ENCODE measurements around the gene CELSR1.
A peak's percentile ranks its signal among the peaks of the same experiment; 100 is the strongest.

The CELSR1 gene

DNA sequence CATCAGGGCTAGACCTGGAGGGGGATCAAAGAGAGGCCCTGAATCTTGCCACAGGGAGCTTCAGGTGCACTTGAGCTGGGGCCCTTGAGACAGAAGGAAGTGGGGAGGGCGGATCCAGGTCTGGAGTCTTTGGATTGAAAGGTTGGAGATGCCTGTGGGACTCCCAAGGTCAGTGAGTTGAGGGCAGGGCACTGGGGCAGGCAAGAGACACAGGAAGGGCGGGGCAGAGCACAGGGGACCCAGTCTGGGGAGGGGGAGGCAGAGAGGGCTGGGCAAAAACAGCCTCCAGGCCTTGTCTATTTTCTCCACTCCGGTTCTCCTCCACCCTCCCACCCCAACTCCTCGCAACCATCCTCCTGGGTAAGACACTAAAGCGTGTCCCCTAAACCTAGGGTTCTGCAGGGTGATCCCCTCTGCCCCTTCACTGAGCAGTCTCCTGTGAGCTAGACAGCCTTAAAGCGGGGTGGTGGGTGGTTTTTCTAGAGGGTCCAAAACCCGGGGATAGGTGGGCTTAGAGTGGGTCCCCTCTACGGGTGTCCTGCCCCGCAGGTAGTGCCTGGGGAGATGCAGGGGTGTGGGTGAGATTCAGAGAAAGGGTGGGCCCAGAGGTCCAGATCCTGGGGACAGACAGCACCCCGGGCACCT, 38.6 kb upstream of the CELSR1 start:
- DNase-seq, result peak; percentile 37

DNA sequence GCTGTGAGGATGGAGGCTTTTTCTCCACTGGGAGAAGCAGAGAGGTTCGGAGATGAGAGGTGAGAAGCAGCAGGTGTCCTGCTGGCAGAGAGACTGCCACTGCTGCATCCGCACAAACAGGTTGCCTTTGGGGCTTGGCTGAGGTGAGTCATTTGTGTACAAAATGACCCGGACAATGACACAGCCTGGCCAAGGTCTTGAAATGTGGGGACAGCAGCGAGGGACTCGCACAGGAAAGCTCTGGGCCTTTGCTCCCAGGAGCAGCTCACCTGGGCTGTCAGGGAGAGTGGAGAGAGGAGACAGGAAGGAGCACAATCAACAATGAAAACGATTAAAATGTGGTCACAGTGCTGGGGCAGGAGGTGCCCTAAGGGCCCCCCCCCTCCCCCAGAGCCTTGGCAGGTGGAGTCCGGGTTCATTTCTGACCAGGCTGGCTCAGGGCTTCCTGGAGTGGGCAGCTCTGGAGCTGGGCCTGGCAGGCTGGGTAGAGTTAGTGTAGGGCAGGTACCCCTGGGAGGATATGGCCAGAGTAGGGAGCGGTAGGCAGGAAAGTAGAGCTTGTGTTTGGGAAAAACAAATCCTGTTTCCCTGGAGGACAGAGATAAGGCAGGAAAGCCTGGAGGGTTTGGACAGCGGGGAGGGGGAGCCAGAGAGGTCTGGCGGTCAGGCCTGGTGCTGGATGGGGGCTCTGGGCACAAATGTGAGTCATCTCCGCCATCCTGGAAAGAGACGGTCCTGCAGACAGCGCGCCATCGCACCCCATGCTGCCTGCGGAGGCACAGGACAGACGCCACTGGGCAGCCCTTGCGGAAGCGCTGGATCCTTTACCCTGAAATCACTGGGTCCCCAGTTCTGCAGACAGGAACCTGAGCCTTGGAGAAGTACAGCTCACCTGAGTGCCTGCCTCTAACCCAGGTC, 37.8 kb upstream of the CELSR1 start:
- peak; percentile 48 for DNase-seq

DNA sequence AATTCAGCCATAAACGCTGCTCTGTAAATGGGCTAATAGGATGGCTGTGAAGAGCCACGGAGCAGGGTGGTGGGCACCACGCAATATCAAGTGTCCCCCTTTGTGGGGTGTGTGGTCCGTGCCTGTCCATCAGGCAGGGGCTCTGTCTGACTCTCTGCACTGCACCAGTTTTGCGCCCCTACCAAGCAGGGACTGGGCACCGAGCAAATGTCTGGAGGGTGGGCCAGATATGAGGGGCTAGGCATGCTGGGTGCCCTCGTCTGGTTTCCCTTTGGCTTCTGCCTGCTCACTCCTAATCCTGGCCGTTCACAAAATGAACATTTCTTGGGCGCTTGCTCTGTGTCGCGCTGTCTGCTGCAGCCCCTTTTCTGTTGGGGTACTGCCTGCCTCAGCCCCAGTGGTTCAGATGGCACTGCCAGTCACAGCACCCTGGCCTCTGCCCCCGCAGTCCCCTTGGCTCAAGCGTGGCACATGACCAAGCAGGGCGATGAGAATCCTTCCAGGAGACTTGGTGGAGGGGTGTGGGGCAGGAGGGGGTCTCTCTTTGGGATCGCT, 37.1 kb upstream of the CELSR1 start:
- no peak for DNase-seq

DNA sequence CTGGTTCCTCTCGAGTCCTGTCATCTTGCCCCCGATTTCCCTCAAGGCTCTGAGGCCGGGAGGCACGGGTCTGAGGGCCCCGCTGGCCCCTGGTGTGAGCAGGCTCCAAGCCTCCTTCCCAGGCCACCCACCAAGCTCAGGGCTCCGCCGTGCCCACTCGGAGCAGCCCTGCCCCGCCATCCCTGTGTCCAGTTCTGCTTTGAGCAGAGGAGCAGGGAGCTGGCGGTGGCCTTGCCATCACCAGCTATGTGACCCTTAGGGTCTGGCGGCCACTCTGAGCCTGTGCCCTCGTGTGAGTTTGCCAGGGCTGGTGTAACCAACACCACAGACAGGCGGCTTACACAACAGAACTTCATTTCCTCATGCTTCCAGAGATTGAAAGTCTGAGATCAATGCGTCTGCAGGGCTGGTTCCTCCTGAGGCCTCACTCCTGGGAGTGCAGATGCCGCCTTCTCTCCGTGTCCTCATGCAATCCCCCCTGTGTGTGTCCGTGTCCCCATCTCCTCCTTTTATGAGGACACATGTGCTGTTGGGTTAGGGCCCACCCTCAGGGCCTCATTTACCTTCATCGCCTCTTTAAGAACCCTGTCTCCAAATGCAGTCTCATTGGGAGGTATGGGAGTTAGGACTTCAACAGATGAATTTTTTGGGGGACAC, 36.5 kb upstream of the CELSR1 start:
- DNase-seq, result no peak

DNA sequence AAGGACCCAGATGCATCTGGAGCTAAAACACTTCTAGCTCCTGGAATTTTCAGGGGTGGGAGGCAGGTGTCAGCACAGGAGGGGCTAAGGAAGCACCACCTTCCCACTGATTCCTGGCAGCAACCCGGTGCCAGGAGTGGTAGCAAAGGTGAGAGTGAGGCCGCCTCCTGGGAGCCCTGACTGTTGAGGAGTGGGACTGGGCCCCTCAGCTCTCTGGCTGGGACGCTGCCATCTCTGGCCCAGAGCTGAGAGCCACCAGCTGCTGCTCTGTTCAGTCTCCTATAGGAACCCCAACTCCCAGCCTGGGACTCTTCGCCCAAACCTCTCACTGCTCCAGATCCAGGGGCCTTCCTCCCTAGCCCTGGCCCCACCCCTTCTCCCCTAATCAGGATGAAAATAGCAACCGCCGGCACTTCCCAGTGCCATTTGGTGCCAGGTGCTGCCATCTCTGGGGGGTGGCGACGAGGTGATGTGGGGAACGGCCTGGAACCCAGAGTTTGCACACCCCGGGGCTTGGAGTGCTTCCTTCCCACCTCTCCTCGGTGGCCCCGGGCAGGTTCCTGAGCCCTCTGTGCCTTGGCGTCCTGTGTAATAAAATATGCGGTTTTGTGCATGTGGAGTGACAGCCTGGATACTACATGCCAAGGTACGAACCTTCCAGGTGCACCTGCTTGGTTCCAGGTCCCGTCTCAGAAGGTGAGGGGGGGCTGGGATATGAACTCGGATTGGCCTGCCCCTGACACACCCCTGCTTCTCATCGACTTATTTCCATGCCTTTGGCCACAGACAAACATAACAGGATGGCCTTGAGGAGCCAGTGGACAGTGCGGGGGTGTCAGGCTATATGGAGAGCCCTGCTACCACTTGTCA, 35.7 kb upstream of the CELSR1 start:
- DNase-seq, result no peak

DNA sequence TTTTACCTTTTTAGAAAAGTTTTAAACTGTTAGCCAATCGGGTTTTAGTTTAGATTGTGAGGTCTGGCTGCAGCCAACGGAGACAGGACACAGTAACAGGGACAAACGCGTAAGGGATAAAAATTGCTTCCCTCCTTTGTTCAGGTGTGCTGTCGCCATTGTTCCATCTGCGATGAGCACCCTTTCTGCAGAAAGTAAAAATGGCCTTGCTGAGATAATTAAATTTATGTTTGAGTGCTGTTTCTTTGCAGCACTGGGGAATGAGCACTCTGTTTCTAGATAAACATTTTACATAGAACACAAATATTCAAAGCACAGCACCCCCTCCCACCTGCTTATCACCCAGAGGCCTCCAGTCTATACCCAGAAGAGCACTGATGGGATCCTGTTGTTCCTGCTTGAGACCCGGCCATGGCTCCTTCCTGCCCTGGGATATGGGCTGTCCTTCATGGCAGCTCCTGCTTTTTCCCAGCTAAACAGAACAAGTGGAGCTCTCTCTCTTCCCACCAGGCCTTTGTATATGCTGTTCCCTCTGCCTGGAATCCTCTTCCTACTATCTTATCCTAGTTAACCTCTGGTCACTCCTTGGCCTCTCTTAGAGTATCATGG, 34.3 kb upstream of the CELSR1 start:
- DNase-seq, result no peak

DNA sequence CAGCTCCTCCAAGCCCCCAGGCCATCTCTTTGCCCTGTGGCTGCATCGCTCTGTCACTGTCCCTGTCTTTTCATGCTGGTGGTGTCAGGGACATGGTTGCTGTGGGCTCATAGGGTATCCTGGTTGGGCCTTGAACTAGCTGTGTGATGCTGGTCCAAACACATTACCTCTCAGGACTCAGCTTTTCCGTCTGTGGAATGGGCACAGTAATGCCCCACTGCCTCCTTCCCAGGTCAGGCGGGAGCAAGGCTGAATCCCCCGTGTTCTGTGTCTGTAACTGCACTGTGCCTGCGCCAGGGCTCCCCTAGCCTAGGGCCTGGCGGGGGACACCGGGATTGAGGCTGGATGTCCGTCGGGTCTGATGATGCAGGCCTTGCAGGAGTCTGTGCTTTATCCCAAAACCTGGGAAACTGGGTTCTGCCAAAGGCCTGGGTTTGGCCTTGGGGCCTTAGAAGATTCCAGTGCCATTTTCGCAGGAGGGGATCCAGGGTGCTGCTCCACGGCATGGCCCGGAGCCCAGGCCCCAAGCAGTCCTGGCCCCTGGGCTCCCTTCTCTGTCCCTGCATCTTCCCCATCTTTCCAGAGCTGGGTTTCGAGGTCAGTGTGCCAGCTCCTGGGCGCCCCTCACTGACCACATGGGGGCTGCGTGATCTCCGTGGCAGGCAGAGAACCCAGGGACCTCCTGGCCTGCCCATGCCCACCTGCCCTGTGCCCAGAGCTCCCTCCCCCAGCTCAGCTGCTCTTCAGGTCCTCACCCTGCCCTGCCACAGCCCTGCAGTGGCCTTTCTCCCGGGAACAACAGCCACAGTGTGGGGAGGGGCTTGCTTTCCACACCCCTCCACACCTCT, 32.7 kb upstream of the CELSR1 start:
- DNase-seq, result no peak

DNA sequence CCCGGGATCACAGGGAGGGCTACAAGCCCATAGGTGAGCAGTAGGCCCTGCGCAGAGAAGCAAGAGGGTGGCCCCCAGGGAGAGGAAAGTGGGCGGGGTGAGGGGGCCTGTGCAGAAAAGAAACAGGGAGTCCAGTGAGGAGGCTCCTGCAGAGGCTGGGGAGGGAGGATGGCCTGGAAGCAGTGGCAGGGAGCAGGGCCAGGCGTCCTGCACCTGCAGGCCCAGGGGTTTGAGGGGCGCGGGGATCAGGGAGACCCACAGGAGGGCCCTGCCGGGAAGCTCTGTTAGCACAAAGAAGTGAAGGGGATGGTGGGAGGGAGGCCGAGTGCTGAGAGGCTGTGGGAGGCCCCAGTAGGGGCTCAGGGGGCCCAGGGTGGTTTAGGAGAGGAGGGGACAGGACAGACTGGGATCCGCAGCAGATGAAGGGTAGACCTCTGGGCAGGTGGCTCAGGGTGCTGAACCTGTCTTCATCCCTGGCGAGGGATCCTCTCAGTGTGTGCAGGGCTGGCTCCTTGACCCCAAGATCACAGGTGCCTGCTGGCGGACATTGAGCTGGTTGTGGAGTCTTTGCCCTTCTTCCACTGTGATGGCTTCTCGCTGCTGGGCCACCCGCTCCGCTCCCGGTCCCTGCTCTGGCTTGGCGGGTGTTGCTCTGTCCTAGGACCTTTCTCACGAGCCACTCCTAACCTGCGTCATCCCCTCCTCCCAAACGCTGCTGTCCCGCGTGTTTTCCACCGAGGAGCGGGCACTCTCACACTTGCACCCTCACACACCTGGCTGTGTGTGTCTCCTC, 31.8 kb upstream of the CELSR1 start:
- DNase-seq, result no peak

DNA sequence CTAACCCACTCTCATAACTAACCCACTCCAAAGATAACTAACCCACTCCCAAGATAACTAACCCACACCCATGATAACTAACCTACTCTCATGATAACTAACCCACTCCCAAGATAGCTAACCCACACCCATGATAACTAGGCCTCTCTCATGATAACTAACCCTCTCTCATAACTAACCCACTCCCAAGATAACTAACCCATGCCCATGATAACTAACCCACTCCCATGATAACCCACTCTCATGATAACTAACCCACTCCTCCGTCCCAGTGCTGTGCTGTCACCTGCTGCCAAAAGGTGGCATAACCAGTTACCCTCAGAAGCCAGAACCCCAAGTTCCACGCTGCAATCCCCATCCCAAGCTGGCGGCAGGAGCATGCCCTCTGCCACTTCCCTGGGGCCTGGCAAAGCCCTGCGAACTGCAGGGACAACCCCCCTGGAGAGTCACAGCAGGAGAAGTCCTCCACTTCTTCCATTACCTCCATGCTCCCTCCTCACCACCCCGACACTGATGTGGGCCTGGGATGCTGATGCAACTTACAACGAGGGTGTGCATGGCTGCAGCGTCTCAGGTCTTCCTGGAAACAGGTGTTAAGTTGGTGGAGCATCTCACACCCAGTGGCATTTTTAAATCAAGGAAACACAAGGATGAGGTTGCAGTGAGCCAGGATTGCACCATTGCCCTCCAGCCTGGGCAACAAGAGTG, 30.8 kb upstream of the CELSR1 start:
- DNase-seq, result no peak

DNA sequence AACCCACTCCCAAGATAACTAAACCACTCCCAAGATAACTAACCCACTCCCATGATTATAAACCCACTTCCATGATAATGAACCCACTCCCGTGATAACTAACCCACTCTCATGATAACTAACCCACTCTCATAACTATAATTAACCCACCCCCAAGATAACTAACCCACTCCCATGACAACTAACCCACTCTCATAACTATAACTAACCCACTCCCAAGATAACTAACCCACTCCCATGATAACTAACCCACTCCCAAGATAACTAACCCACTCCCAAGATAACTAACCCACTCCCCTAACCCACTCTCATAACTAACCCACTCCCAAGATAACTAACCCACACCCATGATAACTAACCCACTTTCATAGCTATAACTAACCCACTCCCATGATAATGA, 30.1 kb upstream of the CELSR1 start:
- no peak for DNase-seq

DNA sequence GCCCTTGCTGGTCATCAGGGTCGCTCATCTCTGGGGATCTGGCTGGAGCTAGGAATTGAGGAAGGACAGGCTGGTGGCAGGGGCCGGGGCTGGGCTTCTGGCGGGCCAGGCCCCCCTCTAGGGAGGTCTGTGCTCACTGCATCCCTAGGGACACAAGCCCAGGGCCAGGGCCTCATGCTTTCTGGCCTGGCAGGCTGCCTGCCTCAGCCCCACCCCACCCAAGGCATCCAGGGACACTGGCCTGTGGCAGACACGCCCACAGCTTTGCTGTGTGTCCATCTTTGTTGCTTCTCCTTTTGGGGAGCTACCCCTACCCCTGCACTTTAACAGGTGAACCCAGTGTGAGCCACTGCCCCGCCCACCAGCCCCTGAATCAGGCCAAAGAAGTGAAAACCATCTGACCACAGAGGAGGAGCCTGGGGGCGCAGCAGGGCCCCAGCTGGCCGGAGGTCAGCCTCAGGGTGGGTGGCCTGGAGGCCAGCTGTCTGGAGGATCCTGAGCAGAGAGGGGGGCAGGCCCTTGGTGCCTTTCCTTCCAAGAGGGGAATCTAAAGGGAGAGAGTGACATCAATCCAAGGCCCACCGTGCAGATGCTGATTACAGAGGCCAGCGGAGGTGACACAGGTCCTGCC, 26.8 kb upstream of the CELSR1 start:
- no peak for DNase-seq

DNA sequence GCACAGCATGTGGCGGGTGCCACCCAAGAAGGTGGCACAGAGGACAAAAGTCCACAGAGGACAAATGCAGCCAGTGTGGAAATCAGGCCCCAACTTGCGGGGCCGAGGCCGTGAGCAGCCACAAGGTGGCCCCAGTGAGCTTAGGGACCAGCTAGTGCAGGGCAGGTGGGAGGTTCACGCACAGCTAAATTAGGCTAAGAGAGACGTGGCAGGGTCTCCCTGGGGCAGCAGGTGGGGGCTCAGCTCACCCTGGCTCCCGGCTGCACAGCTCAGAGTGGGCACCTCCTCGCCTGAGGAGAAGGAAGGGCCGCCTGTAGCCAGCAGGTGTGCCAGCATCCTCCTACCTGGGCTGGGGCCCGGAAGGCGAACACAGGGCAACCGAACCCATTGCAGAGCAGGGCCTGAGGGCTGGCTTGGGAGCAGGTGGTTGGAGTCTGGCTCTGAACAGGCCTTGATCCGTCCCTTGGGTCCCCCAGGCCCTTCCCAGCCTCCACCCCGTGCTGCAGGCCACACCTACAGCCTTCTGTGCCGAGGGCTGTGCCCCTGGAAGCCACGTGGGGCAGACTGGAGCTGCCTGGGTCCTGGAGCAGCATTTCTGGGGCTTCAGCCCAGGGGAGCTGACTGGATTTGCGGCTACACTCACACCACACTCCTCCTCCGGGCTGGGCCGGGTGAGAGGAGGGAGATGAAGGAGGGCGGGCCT, 26.1 kb upstream of the CELSR1 start:
- DNase-seq, result peak; percentile 74

DNA sequence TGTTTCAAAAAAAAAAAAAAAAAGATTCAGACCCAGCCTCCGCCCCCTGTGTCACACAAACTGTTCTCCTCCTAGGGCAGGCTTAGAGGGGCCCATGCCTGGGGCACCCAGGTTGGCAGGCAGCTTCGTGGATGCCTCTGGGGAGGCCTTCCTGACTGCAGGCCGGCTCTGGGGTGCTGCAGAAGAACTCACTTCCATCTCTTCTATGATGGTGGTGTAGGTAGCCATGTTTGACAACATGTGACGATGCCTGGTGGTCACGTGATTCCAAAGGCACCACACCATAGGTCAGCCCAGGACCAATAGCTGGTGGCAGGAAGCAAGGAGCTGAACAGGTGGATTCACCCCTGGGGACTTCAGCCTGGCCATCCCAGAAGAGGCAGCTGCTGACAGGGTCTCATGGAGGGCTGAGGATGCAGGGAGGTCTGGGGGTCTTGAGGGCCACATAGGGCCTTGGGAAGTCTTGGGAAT, 24.1 kb upstream of the CELSR1 start:
- no peak for DNase-seq

DNA sequence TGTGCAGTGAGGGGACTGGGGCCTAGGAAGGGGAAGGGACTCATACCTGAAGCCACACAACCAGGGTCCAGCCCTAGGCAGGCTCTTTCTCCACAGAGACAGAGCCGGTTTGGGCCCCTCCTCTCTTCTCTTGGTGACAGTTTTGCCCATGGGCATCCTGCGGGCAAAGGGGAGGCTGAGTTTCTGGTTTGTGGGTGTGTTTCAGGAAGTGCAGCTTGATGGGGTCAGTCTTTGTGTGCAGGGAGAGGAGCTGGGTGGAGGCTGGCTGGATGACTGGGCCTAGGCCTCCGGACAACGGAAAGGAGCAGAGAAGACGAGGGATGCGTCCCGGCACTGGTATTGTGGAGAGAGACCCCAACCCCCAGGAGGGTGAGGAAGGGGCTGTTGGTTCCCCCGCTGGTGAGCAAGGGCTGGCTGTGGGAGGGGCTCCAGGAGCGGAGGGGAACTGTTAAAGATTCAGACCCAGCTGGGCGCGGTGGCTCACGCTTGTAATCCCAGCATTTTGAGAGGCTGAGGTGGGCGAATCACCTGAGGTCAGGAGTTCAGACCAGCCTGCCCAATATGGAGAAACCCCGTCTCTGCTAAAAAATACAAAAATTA, 23.4 kb upstream of the CELSR1 start:
- DNase-seq, result no peak

DNA sequence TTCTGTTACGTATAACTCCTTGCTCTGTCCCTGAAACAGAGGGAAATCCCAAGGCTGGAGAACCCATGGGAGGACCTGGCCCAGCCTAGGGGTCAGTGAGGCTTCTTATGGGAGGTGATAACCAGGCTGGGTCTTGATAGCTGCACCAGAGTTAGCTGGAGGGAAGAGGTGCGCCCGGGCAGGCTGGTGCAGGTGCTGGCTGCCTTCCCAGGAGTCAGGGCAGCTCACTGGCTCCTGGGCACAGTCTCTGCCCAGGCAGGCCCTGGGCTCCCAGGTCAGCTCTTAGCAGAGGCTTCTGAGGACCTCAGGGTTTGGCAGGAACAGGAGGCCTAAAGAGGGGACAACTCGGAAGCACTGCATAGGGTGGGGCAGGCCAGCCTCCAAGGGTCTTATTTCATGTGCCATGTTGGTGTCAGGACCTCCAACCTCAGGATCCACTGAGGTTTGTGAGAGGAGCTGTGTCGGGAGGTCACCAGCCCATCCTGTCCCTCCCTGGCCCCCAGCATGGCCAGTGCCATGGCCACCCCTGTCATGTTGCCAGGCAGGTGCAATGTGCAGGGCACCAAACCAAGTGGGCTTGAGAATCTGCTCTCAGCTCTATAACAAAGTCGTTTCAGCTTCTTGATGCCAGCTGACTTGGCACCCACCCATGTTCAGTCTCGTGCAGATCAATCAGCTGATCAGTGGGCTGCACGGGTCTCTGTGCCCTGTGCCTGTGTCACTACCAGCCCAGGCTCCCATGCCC, 20.5 kb upstream of the CELSR1 start:
- DNase-seq, result no peak

DNA sequence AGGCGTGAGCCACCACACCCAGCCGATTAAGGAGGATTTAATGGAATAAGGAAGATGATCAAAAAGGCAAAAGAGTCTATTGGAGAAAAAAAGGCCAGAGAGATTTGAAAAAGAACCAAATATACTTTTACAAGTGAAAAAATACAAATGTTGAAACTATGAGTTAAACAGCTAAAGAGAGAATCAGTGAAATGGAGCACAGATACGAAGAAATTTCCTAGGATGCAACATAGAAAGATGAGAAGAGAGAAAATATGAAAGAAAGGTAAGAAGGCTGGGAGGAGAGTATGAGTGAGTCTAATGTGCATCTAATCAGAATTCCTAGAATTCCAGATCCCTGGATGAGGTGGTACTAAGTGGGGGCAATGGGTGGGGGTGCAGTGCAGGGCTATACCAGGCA, 19.4 kb upstream of the CELSR1 start:
- no peak for DNase-seq

DNA sequence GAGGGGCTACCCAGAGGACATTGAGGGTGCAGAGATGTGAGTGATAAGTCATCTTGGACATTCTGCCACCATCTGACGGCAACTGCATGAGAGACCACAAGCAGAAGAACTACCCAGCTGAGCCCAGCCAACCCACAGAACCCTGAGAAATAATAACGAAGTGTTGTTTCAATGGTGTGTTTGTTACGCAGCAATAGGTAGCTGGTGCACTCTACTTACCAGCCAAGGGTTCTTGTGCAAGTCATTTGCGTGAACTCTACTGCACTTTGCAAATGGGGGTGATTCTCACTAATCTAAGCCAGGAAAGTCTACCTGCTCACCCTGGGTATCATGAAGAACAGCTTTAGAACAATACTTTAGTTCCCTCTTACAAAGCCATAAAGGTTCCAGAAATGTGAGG, 15.8 kb upstream of the CELSR1 start:
- no peak for DNase-seq
